A673 (cell line): ENCODE data around the gene RUSF1.

ENCODE experiments used
- EZH2 ChIP-seq: fragments of 200-600 bp; sonication (generic); IDR thresholded peaks from 2 replicates; pipeline ENCODE4 v1.6.1; 2017; ENCODE audit warnings: borderline replicate concordance, low read depth, mild to moderate bottlenecking, mixed read lengths, antibody characterized with exemption, low read length; ENCODE audit not compliant: poor library complexity, severe bottlenecking
- TF ChIP-seq, protein P1 (sequence below): fragments of 300-800, 200-600 bp; sonication (generic); conservative IDR thresholded peaks from 2 replicates; pipeline ENCODE4 v1.5.1; 2017; ENCODE audit warnings: low read depth, mild to moderate bottlenecking, antibody characterized with exemption, low read length, moderate library complexity, mixed read lengths

- TF ChIP-seq, protein P1, sequence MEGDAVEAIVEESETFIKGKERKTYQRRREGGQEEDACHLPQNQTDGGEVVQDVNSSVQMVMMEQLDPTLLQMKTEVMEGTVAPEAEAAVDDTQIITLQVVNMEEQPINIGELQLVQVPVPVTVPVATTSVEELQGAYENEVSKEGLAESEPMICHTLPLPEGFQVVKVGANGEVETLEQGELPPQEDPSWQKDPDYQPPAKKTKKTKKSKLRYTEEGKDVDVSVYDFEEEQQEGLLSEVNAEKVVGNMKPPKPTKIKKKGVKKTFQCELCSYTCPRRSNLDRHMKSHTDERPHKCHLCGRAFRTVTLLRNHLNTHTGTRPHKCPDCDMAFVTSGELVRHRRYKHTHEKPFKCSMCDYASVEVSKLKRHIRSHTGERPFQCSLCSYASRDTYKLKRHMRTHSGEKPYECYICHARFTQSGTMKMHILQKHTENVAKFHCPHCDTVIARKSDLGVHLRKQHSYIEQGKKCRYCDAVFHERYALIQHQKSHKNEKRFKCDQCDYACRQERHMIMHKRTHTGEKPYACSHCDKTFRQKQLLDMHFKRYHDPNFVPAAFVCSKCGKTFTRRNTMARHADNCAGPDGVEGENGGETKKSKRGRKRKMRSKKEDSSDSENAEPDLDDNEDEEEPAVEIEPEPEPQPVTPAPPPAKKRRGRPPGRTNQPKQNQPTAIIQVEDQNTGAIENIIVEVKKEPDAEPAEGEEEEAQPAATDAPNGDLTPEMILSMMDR = no peak
- TF ChIP-seq EZH2 = no peak
Observed at GRCh38 chr16:31470615-31471014, 37.6 kb downstream of the RUSF1 start.
